Activated T-cell treated with anti-CD3 and anti-CD28 coated beads, Interleukin-2, amount 50 U/mL, for 72 hours (primary cell): ENCODE data around the gene NLRX1. TPM values are rescaled to one million over a fixed set of nuclear protein-coding genes. Genes with fewer than 3 reads are reported as not detected.

Source experiments
- ATAC-seq, 2 donors: fragments of 150-1000 bp; cut with Tn5 transposase; replicated peaks in 1 of 2; 2 replicates each; pipeline ENCODE4 v1.10.0; 2021; ENCODE audit warnings: moderate library complexity in 2 of 2, mild to moderate bottlenecking in 1 of 2
- DNase-seq, 2 donors: peaks; one replicate each; pipeline ENCODE4 v3.0.0; 2021 to 2022; ENCODE audit warnings: mixed read lengths in 1 of 2
- H3K27ac Mint-ChIP-seq: one replicate; pipeline ENCODE4 v1.8.0; 2022; ENCODE audit warnings: mild to moderate bottlenecking, moderate library complexity, mixed read lengths
- H3K27me3 Mint-ChIP-seq: one replicate; pipeline ENCODE4 v1.8.0; 2022; ENCODE audit warnings: low read depth, mixed read lengths
- H3K36me3 Mint-ChIP-seq, 2 donors: one replicate each; pipeline ENCODE4 v1.8.0; 2022; ENCODE audit warnings: mixed read lengths in 2 of 2, mild to moderate bottlenecking in 1 of 2; ENCODE audit not compliant: insufficient read depth in 2 of 2
- H3K4me1 Mint-ChIP-seq: one replicate; pipeline ENCODE4 v1.8.0; 2022; ENCODE audit warnings: low read depth, mixed read lengths
- H3K4me3 Mint-ChIP-seq, 2 donors: one replicate each; pipeline ENCODE4 v1.8.0; 2022; ENCODE audit warnings: mild to moderate bottlenecking in 2 of 2, mixed read lengths in 2 of 2, moderate library complexity in 2 of 2
- H3K9me3 Mint-ChIP-seq, 2 donors: one replicate each; pipeline ENCODE4 v1.8.0; 2022; ENCODE audit warnings: mixed read lengths in 2 of 2
- total RNA-seq, 2 donors: library from RNA; stranded (reverse); gene quantifications; one replicate each; pipeline ENCODE4 v1.2.3, GENCODE V29; 2022

The NLRX1 gene
- total RNA-seq, 2 donors from 2014 or later: 19.3 to 26.7 TPM

DNA sequence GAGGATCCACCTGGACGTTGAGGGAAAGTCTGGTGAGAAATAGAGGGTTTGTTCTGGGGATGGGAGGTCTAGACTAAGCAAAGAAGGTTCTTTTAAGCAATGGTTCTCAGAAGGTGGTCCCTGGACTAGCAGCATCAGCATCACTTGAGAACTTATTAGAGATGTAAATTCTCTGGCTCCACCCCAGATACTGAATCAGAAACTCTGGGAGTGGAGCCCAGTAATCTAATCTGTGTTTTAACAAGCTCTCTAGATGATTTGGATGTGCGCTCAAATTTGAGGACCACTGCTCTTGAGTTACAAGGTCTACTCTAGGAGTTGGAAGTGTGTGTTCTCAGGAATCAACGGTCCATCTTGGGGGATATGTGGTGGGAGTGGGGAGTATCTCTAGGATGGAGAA is 23.0 kb upstream of the NLRX1 start:
- no peak overlapping the region for H3K4me3 Mint-ChIP-seq
- H3K27me3 Mint-ChIP-seq: peaks cover 39% of the 10 kb centered on the region
- H3K4me1 Mint-ChIP-seq: peaks cover 14% of the 10 kb centered on the region
- DNase-seq: no peak
- H3K9me3 Mint-ChIP-seq: no peaks in the 10 kb centered on the region
- no peak overlapping the region for H3K27ac Mint-ChIP-seq
- no peaks in the 10 kb centered on the region for H3K36me3 Mint-ChIP-seq
- no peak for ATAC-seq

DNA sequence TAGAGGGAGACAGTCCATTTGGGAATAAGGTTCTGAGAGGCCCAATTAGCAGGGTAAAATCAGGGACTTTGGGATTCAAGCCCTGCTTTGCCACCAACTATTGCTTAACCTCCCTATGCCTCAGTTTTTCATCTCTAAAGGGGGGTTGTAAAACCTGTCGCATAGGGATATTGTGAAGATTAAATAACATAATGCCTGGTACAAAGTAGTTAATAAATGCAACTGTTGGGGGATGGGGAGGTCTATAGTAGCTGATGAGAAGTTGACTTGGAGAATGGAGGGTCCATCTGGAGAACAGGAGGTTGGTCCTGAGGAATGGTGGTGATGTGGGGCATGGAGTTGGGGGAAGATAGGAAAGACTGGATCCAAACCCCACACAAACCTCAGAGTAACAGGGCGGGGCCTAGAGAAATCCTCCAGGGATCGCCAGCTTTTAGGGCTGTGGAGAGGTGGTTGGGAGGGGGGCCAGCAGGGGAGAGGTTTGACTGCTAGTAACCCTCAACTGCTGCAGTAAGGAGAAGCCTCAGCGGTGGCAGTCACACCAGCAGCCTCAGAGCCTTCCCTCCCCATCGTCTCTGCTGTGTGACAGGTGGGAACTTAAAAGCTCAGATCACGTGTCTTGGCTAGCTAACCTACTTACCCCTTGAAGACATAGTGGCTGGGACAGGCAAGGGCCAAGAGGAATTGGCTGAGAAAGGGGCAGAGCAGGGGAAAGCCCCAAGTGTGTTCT is 20.8 kb upstream of the NLRX1 start:
- H3K27me3 Mint-ChIP-seq: peaks cover 51% of the 10 kb centered on the region
- no peaks in the 10 kb centered on the region for H3K36me3 Mint-ChIP-seq
- no peak overlapping the region for H3K27ac Mint-ChIP-seq
- no peaks in the 10 kb centered on the region for H3K9me3 Mint-ChIP-seq
- ATAC-seq (peak in 1 of 2 donors; percentile 8), DNase-seq (no peak)
- peaks cover 14% of the 10 kb centered on the region for H3K4me1 Mint-ChIP-seq
- peak overlapping the region; percentile 29 to 79 for H3K4me3 Mint-ChIP-seq

DNA sequence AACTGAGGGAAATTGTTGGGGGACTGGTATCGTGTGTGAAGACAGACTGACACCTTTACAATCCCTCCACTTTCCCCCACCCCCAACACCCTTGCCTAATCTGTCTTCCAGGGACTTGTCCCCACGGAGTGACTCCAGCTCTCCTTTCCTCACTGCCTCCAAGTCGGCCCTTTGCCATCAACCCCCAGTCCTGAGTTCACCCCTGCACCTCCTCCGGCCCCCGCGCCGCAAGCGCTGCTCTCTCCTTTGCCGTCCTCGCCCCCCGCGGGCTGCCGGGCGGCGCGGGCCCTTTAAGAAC is 19.9 kb upstream of the NLRX1 start:
- no peak for DNase-seq
- no peaks in the 10 kb centered on the region for H3K9me3 Mint-ChIP-seq
- peaks cover 54% of the 10 kb centered on the region for H3K27me3 Mint-ChIP-seq
- peaks cover 14% of the 10 kb centered on the region for H3K4me1 Mint-ChIP-seq
- H3K36me3 Mint-ChIP-seq: no peaks in the 10 kb centered on the region
- ATAC-seq: no peak
- H3K4me3 Mint-ChIP-seq: peak overlapping the region; percentile 67 to 79
- H3K27ac Mint-ChIP-seq: no peak overlapping the region

DNA sequence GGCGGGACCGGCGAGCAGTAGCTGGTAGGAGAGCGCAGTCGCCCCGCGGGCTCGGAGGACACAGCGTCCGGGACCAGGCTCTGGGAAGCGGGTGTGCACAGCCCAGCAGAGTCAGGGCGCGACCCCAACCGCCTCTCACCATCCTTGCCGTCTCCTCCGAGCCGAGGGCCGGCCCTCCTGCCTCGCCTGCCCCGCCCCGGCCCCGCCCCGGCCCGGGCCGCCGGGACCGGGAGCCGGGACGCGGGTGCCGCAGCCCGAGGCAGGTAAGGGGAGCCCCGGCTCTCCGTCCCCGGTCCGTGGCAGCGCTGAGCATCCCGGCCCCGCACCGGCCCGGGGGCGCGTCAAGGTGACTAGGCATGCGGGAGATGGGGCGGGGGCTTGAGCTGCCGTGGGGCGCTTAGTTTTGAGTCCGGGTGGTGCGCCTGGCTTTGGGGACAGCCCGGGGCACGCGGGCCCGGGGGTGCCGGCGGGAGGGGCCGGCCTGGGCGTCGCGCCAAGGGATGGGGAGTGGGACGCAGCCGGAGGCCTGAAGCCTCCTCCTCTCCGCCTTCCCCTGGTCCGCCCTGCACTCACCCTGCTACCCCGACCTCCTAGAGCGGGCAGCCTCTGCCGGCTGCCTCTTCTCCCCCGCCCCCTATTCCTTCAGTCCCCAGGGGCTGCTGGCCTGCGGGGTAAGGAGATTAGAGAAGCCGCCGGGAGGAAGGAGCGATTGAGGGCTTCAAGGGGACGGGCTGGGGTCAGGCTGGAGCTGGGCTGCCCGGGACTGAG is 19.3 kb upstream of the NLRX1 start, which contains the start of gene ABCG4:
Gene ABCG4, plus strand, starts transcription at position 35 of the 768 bp plus-strand sequence. CDS start 914 bp downstream, outside the sequence.
- Mint-ChIP-seq H3K27ac (no peak within 1 kb of the TSS), H3K4me3 (peak within 1 kb of the TSS; percentile 67 to 79), H3K27me3 (peaks cover 52% of the 10 kb centered on the region), H3K36me3 (no peaks in the 10 kb centered on the region), H3K9me3 (no peaks in the 10 kb centered on the region), H3K4me1 (peaks cover 14% of the 10 kb centered on the region)
- ATAC-seq: peak; percentile 75 to 80
- DNase-seq: peak; percentile 32 to 49

DNA sequence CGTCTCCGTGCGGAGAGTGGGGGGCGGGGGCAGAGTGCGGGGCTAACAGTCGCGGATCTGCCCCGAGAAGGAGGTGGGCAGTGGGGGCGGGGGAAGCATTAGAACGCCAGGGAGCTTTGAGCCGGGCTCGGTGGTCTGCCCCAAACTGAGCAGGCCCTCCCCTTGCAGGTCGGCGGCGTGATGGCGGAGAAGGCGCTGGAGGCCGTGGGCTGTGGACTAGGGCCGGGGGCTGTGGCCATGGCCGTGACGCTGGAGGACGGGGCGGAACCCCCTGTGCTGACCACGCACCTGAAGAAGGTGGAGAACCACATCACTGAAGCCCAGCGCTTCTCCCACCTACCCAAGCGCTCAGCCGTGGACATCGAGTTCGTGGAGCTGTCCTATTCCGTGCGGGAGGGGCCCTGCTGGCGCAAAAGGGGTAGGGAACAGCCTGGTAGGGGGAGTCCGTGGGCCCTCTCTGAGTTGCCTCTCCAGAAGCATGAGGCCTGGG is 18.7 kb upstream of the NLRX1 start:
- no peaks in the 10 kb centered on the region for H3K9me3 Mint-ChIP-seq
- H3K27ac Mint-ChIP-seq: no peak overlapping the region
- peaks cover 52% of the 10 kb centered on the region for H3K27me3 Mint-ChIP-seq
- ATAC-seq: no peak
- H3K4me3 Mint-ChIP-seq: peak overlapping the region in 1 of 2 donors; percentile 59
- no peaks in the 10 kb centered on the region for H3K36me3 Mint-ChIP-seq
- peaks cover 14% of the 10 kb centered on the region for H3K4me1 Mint-ChIP-seq
- DNase-seq: no peak

DNA sequence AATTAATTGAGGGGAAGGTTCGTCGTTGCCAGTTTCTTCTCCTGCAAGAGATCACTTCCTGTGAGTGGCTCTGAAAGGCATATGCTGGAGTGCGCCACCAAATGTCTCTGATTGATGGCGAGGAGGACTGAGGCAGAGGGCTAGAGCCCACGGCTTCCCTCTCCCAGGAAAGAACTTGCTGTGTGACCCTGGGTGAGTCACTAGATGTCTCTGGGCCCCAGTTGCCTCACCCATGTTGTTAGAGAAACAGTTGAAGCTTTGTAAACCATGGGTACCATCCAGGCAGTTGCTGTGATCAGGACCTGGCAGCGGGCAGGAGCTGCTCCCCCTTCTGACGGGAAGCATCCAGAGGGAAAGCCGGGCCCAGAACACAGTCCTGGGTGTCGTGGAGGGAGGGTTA is 16.5 kb upstream of the NLRX1 start:
- ATAC-seq: no peak
- Mint-ChIP-seq H3K4me3 (no peak overlapping the region), H3K27me3 (peaks cover 46% of the 10 kb centered on the region), H3K27ac (no peak overlapping the region), H3K9me3 (no peaks in the 10 kb centered on the region), H3K36me3 (no peaks in the 10 kb centered on the region), H3K4me1 (peaks cover 18% of the 10 kb centered on the region)
- no peak for DNase-seq

DNA sequence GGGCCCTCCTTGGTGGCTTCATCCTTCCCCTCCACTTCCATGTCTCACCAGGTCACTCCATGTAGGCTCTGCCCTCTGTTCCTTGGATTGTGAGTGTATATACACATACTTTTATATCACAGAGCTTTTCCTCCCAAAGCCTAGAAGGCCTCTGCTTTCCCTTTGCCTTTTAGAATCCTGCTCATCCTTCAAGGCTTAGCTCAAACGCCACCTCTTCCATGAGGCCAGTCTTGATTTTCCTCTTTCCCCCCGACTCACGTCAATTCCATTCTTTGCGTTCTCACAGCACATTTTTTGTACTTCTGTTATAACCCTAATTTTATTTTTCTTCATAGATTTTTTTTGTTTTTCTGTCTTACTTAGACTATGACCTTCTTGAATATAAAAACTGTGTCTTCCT is 15.9 kb upstream of the NLRX1 start:
- no peak overlapping the region for H3K4me3 Mint-ChIP-seq
- no peaks in the 10 kb centered on the region for H3K9me3 Mint-ChIP-seq
- DNase-seq (no peak), ATAC-seq (no peak)
- peaks cover 40% of the 10 kb centered on the region for H3K27me3 Mint-ChIP-seq
- H3K27ac Mint-ChIP-seq: no peak overlapping the region
- H3K36me3 Mint-ChIP-seq: no peaks in the 10 kb centered on the region
- peaks cover 16% of the 10 kb centered on the region for H3K4me1 Mint-ChIP-seq

DNA sequence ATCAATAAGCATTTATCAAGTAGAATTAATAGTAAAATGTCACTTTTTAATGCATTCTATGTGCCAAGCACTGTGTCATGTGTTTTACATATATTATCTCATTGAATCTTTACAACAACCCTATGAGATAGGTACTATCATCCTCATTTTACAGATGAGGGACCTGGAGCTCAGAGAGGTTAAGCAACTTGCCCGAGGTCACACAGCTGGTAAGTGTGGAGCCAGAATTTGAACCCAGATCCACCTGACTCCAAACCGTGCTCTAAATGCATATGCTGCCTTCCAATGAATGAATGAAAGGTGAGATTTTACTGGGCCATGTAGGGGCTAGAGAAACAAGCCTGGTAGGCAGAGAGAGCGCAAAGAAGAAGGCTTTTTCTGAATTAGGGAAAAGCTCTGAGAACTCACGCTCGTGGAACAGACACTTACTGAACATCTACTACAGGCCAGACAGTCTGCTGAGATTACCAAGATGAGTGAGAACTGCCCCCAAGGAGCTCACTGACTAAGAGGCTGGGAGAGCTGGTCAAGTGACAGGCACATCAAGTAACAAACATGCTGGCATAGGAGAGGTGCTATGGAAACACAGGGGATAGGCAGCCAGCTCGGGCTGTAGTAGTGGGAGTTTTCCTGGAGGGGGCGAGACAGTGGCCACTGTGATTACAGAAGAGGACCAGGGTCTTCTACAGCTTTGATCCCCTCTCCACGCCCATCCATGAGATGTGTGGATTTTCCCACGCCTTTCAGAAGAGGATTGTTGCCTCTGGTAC is 15.3 kb upstream of the NLRX1 start:
- DNase-seq: no peak
- Mint-ChIP-seq H3K36me3 (no peaks in the 10 kb centered on the region), H3K4me3 (no peak overlapping the region), H3K27ac (no peak overlapping the region), H3K4me1 (peaks cover 9% of the 10 kb centered on the region), H3K9me3 (no peaks in the 10 kb centered on the region), H3K27me3 (peaks cover 34% of the 10 kb centered on the region)
- ATAC-seq: no peak

DNA sequence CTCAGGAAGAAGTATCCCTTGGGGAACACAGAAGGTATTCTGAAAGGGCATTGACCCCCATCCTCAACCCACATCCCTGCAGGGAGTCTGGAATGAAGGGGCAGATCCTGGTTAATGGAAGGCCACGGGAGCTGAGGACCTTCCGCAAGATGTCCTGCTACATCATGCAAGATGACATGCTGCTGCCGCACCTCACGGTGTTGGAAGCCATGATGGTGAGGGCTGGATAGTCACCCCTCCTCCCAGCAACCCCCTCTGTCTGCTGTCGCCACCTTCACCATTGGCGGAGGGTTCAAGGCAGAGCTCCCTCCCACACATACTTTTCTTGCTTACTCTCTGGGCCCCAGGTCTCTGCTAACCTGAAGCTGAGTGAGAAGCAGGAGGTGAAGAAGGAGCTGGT is 14.3 kb upstream of the NLRX1 start:
- Mint-ChIP-seq H3K9me3 (no peaks in the 10 kb centered on the region), H3K36me3 (no peaks in the 10 kb centered on the region), H3K4me1 (peaks cover 4% of the 10 kb centered on the region), H3K27me3 (peaks cover 31% of the 10 kb centered on the region), H3K27ac (no peak overlapping the region), H3K4me3 (no peak overlapping the region)
- DNase-seq (no peak), ATAC-seq (no peak)

DNA sequence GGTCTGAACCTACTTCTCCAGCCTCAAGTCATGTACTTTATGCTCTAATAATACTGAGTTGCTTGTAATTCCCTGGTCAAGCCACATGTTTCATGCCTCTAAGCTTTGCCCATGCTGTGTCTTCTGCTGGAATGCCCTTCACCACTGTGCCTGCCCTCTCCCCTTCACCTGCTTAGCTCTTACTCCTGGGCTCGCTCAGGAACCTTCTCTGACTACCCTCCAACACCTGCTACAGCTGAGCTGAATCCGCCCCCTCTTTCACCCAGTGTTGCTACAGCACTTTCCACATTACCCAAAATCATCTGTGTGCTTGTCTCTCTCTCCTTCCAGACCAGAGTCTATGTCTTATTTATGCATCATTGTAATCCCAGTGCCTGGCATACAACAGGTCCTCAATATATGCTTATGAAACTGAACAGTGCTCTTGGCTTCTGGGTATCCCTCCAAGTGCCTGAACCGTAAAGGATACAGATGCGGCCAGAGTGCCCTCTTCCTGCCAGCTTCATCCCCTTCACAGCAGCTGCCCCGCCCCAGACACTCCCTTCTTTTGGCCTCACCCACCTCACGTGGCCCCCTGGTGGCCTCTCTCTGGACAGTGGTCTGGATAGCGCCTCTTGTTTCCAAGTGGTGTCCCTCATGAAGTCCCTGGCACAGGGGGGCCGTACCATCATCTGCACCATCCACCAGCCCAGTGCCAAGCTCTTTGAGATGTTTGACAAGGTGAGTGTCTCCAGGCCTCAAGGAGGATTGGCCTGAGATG is 12.6 kb upstream of the NLRX1 start:
- no peaks in the 10 kb centered on the region for H3K9me3 Mint-ChIP-seq
- H3K27ac Mint-ChIP-seq: no peak overlapping the region
- H3K4me1 Mint-ChIP-seq: peaks cover 4% of the 10 kb centered on the region
- H3K27me3 Mint-ChIP-seq: peaks cover 22% of the 10 kb centered on the region
- no peak overlapping the region for H3K4me3 Mint-ChIP-seq
- DNase-seq: peak; percentile 25 to 41
- H3K36me3 Mint-ChIP-seq: no peaks in the 10 kb centered on the region
- peak; percentile 45 to 54 for ATAC-seq

DNA sequence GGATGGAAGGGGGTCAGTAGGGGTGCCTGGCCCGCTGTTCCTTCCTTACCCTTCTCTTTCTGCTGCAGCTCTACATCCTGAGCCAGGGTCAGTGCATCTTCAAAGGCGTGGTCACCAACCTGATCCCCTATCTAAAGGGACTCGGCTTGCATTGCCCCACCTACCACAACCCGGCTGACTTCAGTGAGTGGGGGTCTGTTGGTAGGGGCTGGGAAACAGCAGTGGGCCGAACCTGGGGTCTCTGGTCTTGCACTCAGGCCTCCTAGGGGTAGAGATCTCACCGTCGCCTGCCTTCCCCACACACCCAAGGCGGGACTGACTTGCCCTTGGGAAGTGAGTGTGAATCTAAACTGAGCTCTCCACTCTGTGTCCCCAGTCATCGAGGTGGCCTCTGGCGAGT is 12.0 kb upstream of the NLRX1 start:
- H3K27me3 Mint-ChIP-seq: peaks cover 16% of the 10 kb centered on the region
- H3K4me3 Mint-ChIP-seq: no peak overlapping the region
- no peak for DNase-seq
- H3K4me1 Mint-ChIP-seq: peaks cover 4% of the 10 kb centered on the region
- H3K9me3 Mint-ChIP-seq: no peaks in the 10 kb centered on the region
- ATAC-seq: no peak
- H3K27ac Mint-ChIP-seq: no peak overlapping the region
- no peaks in the 10 kb centered on the region for H3K36me3 Mint-ChIP-seq

DNA sequence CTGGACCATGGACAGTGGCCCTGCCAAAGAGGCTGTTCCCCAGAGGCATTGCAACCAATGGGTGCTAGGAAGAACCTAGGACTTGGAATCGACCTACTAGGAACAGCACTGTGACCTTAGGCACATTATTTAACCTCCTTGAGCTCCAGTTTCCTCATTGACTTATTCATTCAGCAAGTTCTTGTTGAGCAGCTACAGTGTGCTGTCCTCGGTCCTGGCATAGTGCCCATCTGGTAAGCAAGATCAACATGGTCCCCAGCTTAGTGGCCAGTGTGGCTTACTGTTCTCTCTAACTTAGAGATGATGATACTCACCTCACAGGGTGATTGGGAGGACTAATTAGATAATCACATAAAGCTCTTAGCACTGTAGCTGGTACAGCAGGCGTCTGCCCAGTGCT is 11.5 kb upstream of the NLRX1 start:
- DNase-seq (no peak), ATAC-seq (no peak)
- H3K36me3 Mint-ChIP-seq: no peaks in the 10 kb centered on the region
- H3K9me3 Mint-ChIP-seq: no peaks in the 10 kb centered on the region
- peaks cover 13% of the 10 kb centered on the region for H3K27me3 Mint-ChIP-seq
- H3K4me3 Mint-ChIP-seq: no peak overlapping the region
- no peak overlapping the region for H3K27ac Mint-ChIP-seq
- H3K4me1 Mint-ChIP-seq: peaks cover 4% of the 10 kb centered on the region
